HCT116 (cell line): ENCODE data around the gene PICK1. TPM values are rescaled to one million over a fixed set of nuclear protein-coding genes. Genes with fewer than 3 reads are reported as not detected.

Source experiments
- ATAC-seq: fragments of 200-7000 bp; cut with Tn5 transposase; 2 replicates; pipeline ENCODE4 v1.9.1; 2020; ENCODE audit warnings: mild to moderate bottlenecking, moderate library complexity
- BruUV-seq: library from RNA; stranded (reverse); fragments of 400-500 nt; replicated peaks from 2 replicates; lab custom pipeline; 2021; lab: Mats Ljungman, UMichigan
- CTCF ChIA-PET: fragments of 300-600 bp; sonication (Branson Sonifier 250); formaldehyde crosslinking; loops from one replicate; lab custom pipeline; 2021; ENCODE audit warnings: antibody characterized with exemption; lab: Charles Lee
- POLR2A ChIA-PET: fragments of 300-600, 350-600 bp; sonication (Branson Sonifier 250); formaldehyde crosslinking; loops from one replicate; lab custom pipeline; 2021; ENCODE audit warnings: antibody characterized with exemption; lab: Charles Lee
- RAD21 ChIA-PET, 2 experiments: fragments of 300-600 bp; sonication (Branson Sonifier 250); formaldehyde crosslinking; loops; one replicate each; lab custom pipeline; 2023; ENCODE audit warnings: low total read pairs in 2 of 2; ENCODE audit not compliant: uncharacterized antibody in 2 of 2, unreplicated experiment in 2 of 2, low non-redundant PET in 1 of 2; lab: Charles Lee
- DNase-seq: peaks from one replicate; pipeline ENCODE4 v3.0.0-alpha.2; 2010; ENCODE audit warnings: low read depth, low spot score
- H2AFZ ChIP-seq: fragments of 200-600 bp; shearing (Covaris generic), sonication (generic); 2 replicates; pipeline ENCODE4 v1.6.1; 2017; ENCODE audit warnings: low read depth, mixed run types, mixed read lengths, antibody characterized with exemption, low read length; ENCODE audit not compliant: poor library complexity, severe bottlenecking
- H3K27ac ChIP-seq: 2 replicates; pipeline ENCODE4 v1.5.1; 2012; ENCODE audit warnings: low read depth, low read length
- H3K27me3 ChIP-seq: fragments of 200-600 bp; sonication (generic); 2 replicates; pipeline ENCODE4 v1.6.1; 2016; ENCODE audit warnings: mixed run types, low read length, mixed read lengths; ENCODE audit not compliant: insufficient read depth
- H3K36me3 ChIP-seq, 2 experiments: fragments of 200-500 bp in 1 of 2; fragments of 200-600 bp in 1 of 2; sonication (Bioruptor generic) in 1 of 2; sonication (generic) in 1 of 2; 2 replicates each; pipeline versions ENCODE4 v1.5.1 to v1.6.1; 2014 to 2016; ENCODE audit warnings: low read length in 2 of 2, inconsistent platforms in 1 of 2, mixed read lengths in 1 of 2, mixed run types in 1 of 2; ENCODE audit not compliant: insufficient read depth in 2 of 2, control insufficient read depth in 1 of 2
- H3K4me1 ChIP-seq, 2 experiments: fragments of 200-600 bp in 1 of 2; sonication (generic) in 1 of 2; 2 replicates each; pipeline versions ENCODE4 v1.5.1 to v1.6.1; 2012 to 2017; ENCODE audit warnings: low read length in 2 of 2, inconsistent platforms in 1 of 2, mild to moderate bottlenecking in 1 of 2, mixed read lengths in 1 of 2, mixed run types in 1 of 2, moderate library complexity in 1 of 2; ENCODE audit not compliant: insufficient read depth in 2 of 2, control insufficient read depth in 1 of 2
- H3K4me2 ChIP-seq: fragments of 200-600 bp; sonication (generic); 2 replicates; pipeline ENCODE4 v1.6.1; 2017; ENCODE audit warnings: mixed run types, low read length, mixed read lengths
- H3K4me3 ChIP-seq, 2 experiments: fragments of 200-600 bp in 1 of 2; sonication (generic) in 1 of 2; replicated peaks in 1 of 2; 2 replicates each; pipeline ENCODE4 v1.5.1; 2011 to 2016; ENCODE audit warnings: low read length in 2 of 2, control low read depth in 1 of 2, low read depth in 1 of 2, mild to moderate bottlenecking in 1 of 2, mixed read lengths in 1 of 2, mixed run types in 1 of 2
- H3K79me2 ChIP-seq: fragments of 200-600 bp; sonication (generic); 2 replicates; pipeline ENCODE4 v1.6.1; 2017; ENCODE audit warnings: mild to moderate bottlenecking, mixed run types, low read length, moderate library complexity, mixed read lengths; ENCODE audit not compliant: insufficient read depth
- H3K9ac ChIP-seq: fragments of 200-600 bp; sonication (generic); 2 replicates; pipeline ENCODE4 v1.6.1; 2016; ENCODE audit warnings: low read length, mixed read lengths
- H3K9me2 ChIP-seq: fragments of 200-600 bp; sonication (generic), shearing (Covaris generic); 2 replicates; pipeline ENCODE4 v1.6.1; 2017; ENCODE audit warnings: mixed run types, mild to moderate bottlenecking, moderate library complexity; ENCODE audit not compliant: insufficient read depth
- H3K9me3 ChIP-seq, 2 experiments: fragments of 200-500 bp in 1 of 2; fragments of 200-600 bp in 1 of 2; sonication (Bioruptor generic) in 1 of 2; sonication (generic) in 1 of 2; 2 replicates each; pipeline ENCODE4 v1.6.1; 2014 to 2017; ENCODE audit warnings: low read length in 2 of 2, mixed read lengths in 2 of 2, inconsistent platforms in 1 of 2, low read depth in 1 of 2, mild to moderate bottlenecking in 1 of 2, mixed run types in 1 of 2, moderate library complexity in 1 of 2; ENCODE audit not compliant: control insufficient read depth in 1 of 2, insufficient read depth in 1 of 2
- H4K20me1 ChIP-seq: fragments of 200-600 bp; sonication (generic), shearing (Covaris generic); 2 replicates; pipeline ENCODE4 v1.6.1; 2017; ENCODE audit warnings: mixed run types, mild to moderate bottlenecking, moderate library complexity; ENCODE audit not compliant: insufficient read depth
- EZH2phosphoT487 ChIP-seq: fragments of 200-600 bp; IDR thresholded peaks from 2 replicates; pipeline ENCODE4 v1.6.1; 2018; ENCODE audit warnings: antibody characterized with exemption, borderline replicate concordance
- FOSL1 ChIP-seq: IDR thresholded peaks from 2 replicates; pipeline ENCODE4 v1.6.1; 2012; ENCODE audit warnings: low read depth
- JUND ChIP-seq: IDR thresholded peaks from 2 replicates; pipeline ENCODE4 v1.6.1; 2012
- MAX ChIP-seq: IDR thresholded peaks from 2 replicates; pipeline ENCODE4 v1.6.1; 2012
- POLR2A ChIP-seq: IDR thresholded peaks from 2 replicates; pipeline ENCODE4 v1.7.0; 2011; ENCODE audit warnings: borderline replicate concordance; ENCODE audit not compliant: insufficient read depth, insufficient read length; ENCODE audit errors: extremely low read depth
- RAD21 ChIP-seq: IDR thresholded peaks from 2 replicates; pipeline ENCODE4 v1.6.1; 2012; ENCODE audit warnings: low read depth, mild to moderate bottlenecking
- SIN3A ChIP-seq: IDR thresholded peaks from 2 replicates; pipeline ENCODE4 v1.6.1; 2012; ENCODE audit warnings: low read depth
- SRF ChIP-seq: IDR thresholded peaks from 2 replicates; pipeline ENCODE4 v1.6.1; 2012; ENCODE audit warnings: low read depth
- TCF7L2 ChIP-seq: IDR thresholded peaks from 2 replicates; pipeline ENCODE4 v1.7.0; 2011; ENCODE audit warnings: borderline replicate concordance, inconsistent platforms; ENCODE audit not compliant: insufficient read depth, insufficient read length; ENCODE audit errors: extremely low read depth
- YY1 ChIP-seq: IDR thresholded peaks from 2 replicates; pipeline ENCODE4 v1.6.1; 2011; ENCODE audit warnings: low read length, low read depth, moderate library complexity, mild to moderate bottlenecking; ENCODE audit not compliant: insufficient replicate concordance; ENCODE audit errors: extremely low read depth
- ZFX ChIP-seq: fragments of 450-650 bp; IDR thresholded peaks from 2 replicates; pipeline ENCODE4 v1.6.1; 2017
- ZNF274 ChIP-seq: fragments of 200-500 bp; sonication (Bioruptor generic); IDR thresholded peaks from 2 replicates; pipeline ENCODE4 v1.6.1; 2014; ENCODE audit warnings: mild to moderate bottlenecking, low read depth, low read length, inconsistent platforms
- intact Hi-C: fragments of 100-400 bp; cut with micrococcal nuclease; formaldehyde crosslinking; loops from 2 replicates; pipeline ENCODE4 v1.10.0; 2022
- total RNA-seq: library from RNA; stranded (reverse); gene quantifications from one replicate; pipeline ENCODE4 v1.2.1, GENCODE V29; 2021; ENCODE audit not compliant: unreplicated experiment
- TF ChIP-seq, protein P1 (sequence below): IDR thresholded peaks from 2 replicates; pipeline ENCODE4 v1.6.1; 2011; ENCODE audit warnings: mild to moderate bottlenecking, low read length, moderate library complexity; ENCODE audit not compliant: insufficient replicate concordance; ENCODE audit errors: extremely low read depth

Gene PICK1
- total RNA-seq, 1 experiment from 2014 or later = 40.0 TPM

DNA sequence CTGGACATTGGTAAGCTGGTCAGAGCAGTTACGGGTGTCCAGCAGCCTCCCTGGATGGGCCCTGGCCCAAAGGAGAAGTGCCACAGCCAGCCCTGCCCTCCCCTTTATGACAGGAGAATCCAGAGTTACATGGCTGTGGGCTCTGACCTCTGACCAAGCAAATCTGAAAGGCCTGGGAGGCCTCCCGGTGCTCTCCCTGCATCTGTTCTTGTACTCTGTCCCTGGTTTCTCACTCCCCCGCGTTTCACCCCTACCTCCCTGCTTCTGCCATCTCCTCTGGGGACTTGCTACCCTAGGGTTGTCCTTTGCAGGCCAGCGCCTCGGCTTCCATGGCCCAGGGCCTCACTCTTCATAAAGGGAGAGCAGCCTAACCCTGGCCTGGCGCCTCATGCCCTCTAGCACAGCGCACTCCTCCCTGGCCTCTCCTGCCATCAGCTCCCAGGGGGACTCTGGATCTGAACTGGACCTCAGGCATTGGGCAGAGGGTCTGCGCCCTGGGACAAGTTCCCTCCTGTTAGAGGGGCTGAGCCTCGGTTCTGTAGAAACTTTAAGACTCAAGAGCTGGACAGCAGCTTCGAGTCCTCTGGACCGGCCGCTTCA, 10.7 kb downstream of the PICK1 start:
- ChIA-PET CTCF (no interaction called here), RAD21 (no interaction called here), POLR2A (no interaction called here)
- H3K4me2 ChIP-seq = no peak overlapping the region
- no TSS peak for BruUV-seq
- intact Hi-C loops = no loop called here
- peaks cover 18 to 22% of the 10 kb centered on the region in 2 experiments; a peak in 3 of 4 replicates for H3K36me3 ChIP-seq
- no peaks in the 10 kb centered on the region for H3K27me3 ChIP-seq
- H3K27ac ChIP-seq = no peak overlapping the region
- no peaks in the 10 kb centered on the region for H3K79me2 ChIP-seq
- no peaks in the 10 kb centered on the region for H4K20me1 ChIP-seq
- DNase-seq (no peak), ATAC-seq (no peak)
- no peaks in the 10 kb centered on the region for H3K4me1 ChIP-seq
- H3K9me3 ChIP-seq = no peaks in the 10 kb centered on the region
- no peak overlapping the region for H3K9ac ChIP-seq
- H2AFZ ChIP-seq = no peak overlapping the region
- no peak overlapping the region for H3K4me3 ChIP-seq
- H3K9me2 ChIP-seq = no peaks in the 10 kb centered on the region
- no peak for TF ChIP-seq FOSL1
- TF ChIP-seq, protein P1, sequence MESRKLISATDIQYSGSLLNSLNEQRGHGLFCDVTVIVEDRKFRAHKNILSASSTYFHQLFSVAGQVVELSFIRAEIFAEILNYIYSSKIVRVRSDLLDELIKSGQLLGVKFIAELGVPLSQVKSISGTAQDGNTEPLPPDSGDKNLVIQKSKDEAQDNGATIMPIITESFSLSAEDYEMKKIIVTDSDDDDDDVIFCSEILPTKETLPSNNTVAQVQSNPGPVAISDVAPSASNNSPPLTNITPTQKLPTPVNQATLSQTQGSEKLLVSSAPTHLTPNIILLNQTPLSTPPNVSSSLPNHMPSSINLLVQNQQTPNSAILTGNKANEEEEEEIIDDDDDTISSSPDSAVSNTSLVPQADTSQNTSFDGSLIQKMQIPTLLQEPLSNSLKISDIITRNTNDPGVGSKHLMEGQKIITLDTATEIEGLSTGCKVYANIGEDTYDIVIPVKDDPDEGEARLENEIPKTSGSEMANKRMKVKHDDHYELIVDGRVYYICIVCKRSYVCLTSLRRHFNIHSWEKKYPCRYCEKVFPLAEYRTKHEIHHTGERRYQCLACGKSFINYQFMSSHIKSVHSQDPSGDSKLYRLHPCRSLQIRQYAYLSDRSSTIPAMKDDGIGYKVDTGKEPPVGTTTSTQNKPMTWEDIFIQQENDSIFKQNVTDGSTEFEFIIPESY = no peak
- TF ChIP-seq ZNF274 = no peak
- TF ChIP-seq YY1 = no peak

- H3K9ac ChIP-seq = no peak overlapping the region
- ATAC-seq = no peak
- H3K4me3 ChIP-seq = no peak overlapping the region
- RAD21 ChIA-PET = no interaction called here
- no TSS peak for BruUV-seq
- no peaks in the 10 kb centered on the region for H4K20me1 ChIP-seq
- POLR2A ChIA-PET = no interaction called here
- CTCF ChIA-PET = no interaction called here
- no peaks in the 10 kb centered on the region for H3K4me1 ChIP-seq
- intact Hi-C loops = no loop called here
- H2AFZ ChIP-seq = no peak overlapping the region
- no peaks in the 10 kb centered on the region for H3K9me3 ChIP-seq
- peaks cover 12 to 24% of the 10 kb centered on the region in 2 experiments; a peak in 3 of 4 replicates for H3K36me3 ChIP-seq
- no peaks in the 10 kb centered on the region for H3K27me3 ChIP-seq
- no peak overlapping the region for H3K4me2 ChIP-seq
- H3K27ac ChIP-seq = no peak overlapping the region
- H3K79me2 ChIP-seq = no peaks in the 10 kb centered on the region
- DNase-seq = no peak
- H3K9me2 ChIP-seq = no peaks in the 10 kb centered on the region
- TF ChIP-seq SRF (no peak), MAX (no peak), ZNF274 (no peak), YY1 (no peak), POLR2A (no peak), TCF7L2 (no peak), EZH2phosphoT487 (no peak), SIN3A (no peak), RAD21 (no peak), JUND (no peak), ZFX (no peak)
- TF ChIP-seq, protein P1 = no peak
Measured at GRCh38 chr22:38068641-38069371, 11.6 kb downstream of the PICK1 start.
